Skeletal muscle satellite cell (primary cell): Measurements from ENCODE around the gene TRIM67.

Experiments
- H3K27me3 ChIP-seq: 2 replicates; pipeline ENCODE4 v1.7.0; 2013; ENCODE audit warnings: low read length; ENCODE audit not compliant: control insufficient read depth, insufficient read depth
- H3K36me3 ChIP-seq: 2 replicates; pipeline ENCODE4 v1.7.0; 2013; ENCODE audit warnings: mild to moderate bottlenecking, control low read depth, low read length; ENCODE audit not compliant: insufficient read depth
- H3K4me1 ChIP-seq: 2 replicates; pipeline ENCODE4 v1.7.0; 2013; ENCODE audit warnings: low read length; ENCODE audit not compliant: control insufficient read depth, insufficient read depth
- H3K4me2 ChIP-seq: 2 replicates; pipeline ENCODE4 v1.7.0; 2013; ENCODE audit warnings: mild to moderate bottlenecking, low read length
- H3K4me3 ChIP-seq: 2 replicates; pipeline ENCODE4 v1.7.0; 2013; ENCODE audit warnings: low read length
- H3K9ac ChIP-seq: 2 replicates; pipeline ENCODE4 v1.7.0; 2013; ENCODE audit warnings: mild to moderate bottlenecking, low read depth, low read length, moderate library complexity
- H3K9me3 ChIP-seq: replicated peaks from 2 replicates; pipeline ENCODE4 v1.7.0; 2013; ENCODE audit warnings: mild to moderate bottlenecking, control low read depth, low read length

The TRIM67 gene

GRCh38 chr1:231159963-231160761, 1.7 kb upstream of the TRIM67 start:
- Histone ChIP-seq H3K36me3 (no peaks in the 10 kb centered on the region), H3K4me2 (no peak overlapping the region), H3K4me1 (peaks cover 20% of the 10 kb centered on the region), H3K9ac (no peak overlapping the region), H3K9me3 (no peaks in the 10 kb centered on the region), H3K27me3 (peaks cover 63% of the 10 kb centered on the region), H3K4me3 (no peak overlapping the region)

- H3K4me2 ChIP-seq = peak overlapping the region; percentile 84
- peaks cover 61% of the 10 kb centered on the region for H3K27me3 ChIP-seq
- H3K9me3 ChIP-seq = no peaks in the 10 kb centered on the region
- no peaks in the 10 kb centered on the region for H3K36me3 ChIP-seq
- H3K9ac ChIP-seq = no peak overlapping the region
- peak overlapping the region; percentile 28 for H3K4me3 ChIP-seq
- H3K4me1 ChIP-seq = peaks cover 20% of the 10 kb centered on the region
Observed at GRCh38 chr1:231160895-231161666, 777 bp upstream of the TRIM67 start.

- H3K9ac ChIP-seq = no peak overlapping the region
- peak overlapping the region; percentile 84 for H3K4me2 ChIP-seq
- peaks cover 62% of the 10 kb centered on the region for H3K27me3 ChIP-seq
- no peaks in the 10 kb centered on the region for H3K36me3 ChIP-seq
- no peaks in the 10 kb centered on the region for H3K9me3 ChIP-seq
- peaks cover 20% of the 10 kb centered on the region for H3K4me1 ChIP-seq
- peak overlapping the region; percentile 61 for H3K4me3 ChIP-seq
Observed at GRCh38 chr1:231162297-231162969, 575 bp downstream of the TRIM67 start.

- peaks cover 20% of the 10 kb centered on the region for H3K4me1 ChIP-seq
- H3K9ac ChIP-seq = no peak overlapping the region
- H3K4me2 ChIP-seq = peak overlapping the region; percentile 84
- peak overlapping the region; percentile 61 for H3K4me3 ChIP-seq
- no peaks in the 10 kb centered on the region for H3K36me3 ChIP-seq
- H3K9me3 ChIP-seq = no peaks in the 10 kb centered on the region
- H3K27me3 ChIP-seq = peaks cover 62% of the 10 kb centered on the region
Observed at GRCh38 chr1:231162970-231163829, 1.3 kb downstream of the TRIM67 start.

- H3K4me3 ChIP-seq = no peak overlapping the region
- no peaks in the 10 kb centered on the region for H3K9me3 ChIP-seq
- no peak overlapping the region for H3K9ac ChIP-seq
- H3K4me2 ChIP-seq = no peak overlapping the region
- H3K36me3 ChIP-seq = no peaks in the 10 kb centered on the region
- H3K4me1 ChIP-seq = peaks cover 20% of the 10 kb centered on the region
- H3K27me3 ChIP-seq = peaks cover 61% of the 10 kb centered on the region
Observed at GRCh38 chr1:231163830-231164427, 2.1 kb downstream of the TRIM67 start.

- Histone ChIP-seq H3K9me3 (no peaks in the 10 kb centered on the region), H3K4me1 (peaks cover 20% of the 10 kb centered on the region), H3K27me3 (peaks cover 47% of the 10 kb centered on the region), H3K9ac (no peak overlapping the region), H3K4me3 (no peak overlapping the region), H3K36me3 (no peaks in the 10 kb centered on the region), H3K4me2 (no peak overlapping the region)
Observed at GRCh38 chr1:231165371-231165770, 3.5 kb downstream of the TRIM67 start.

- Histone ChIP-seq H3K9ac (no peak overlapping the region), H3K9me3 (no peaks in the 10 kb centered on the region), H3K27me3 (peaks cover 37% of the 10 kb centered on the region), H3K4me3 (no peak overlapping the region), H3K36me3 (no peaks in the 10 kb centered on the region), H3K4me1 (peaks cover 18% of the 10 kb centered on the region), H3K4me2 (no peak overlapping the region)
Observed at GRCh38 chr1:231166398-231166797, 4.5 kb downstream of the TRIM67 start.

- no peaks in the 10 kb centered on the region for H3K9me3 ChIP-seq
- no peak overlapping the region for H3K4me3 ChIP-seq
- no peak overlapping the region for H3K9ac ChIP-seq
- no peak overlapping the region for H3K4me2 ChIP-seq
- H3K27me3 ChIP-seq = peaks cover 21% of the 10 kb centered on the region
- no peaks in the 10 kb centered on the region for H3K4me1 ChIP-seq
- no peaks in the 10 kb centered on the region for H3K36me3 ChIP-seq
Observed at GRCh38 chr1:231170875-231171274, 9.0 kb downstream of the TRIM67 start.

- no peaks in the 10 kb centered on the region for H3K9me3 ChIP-seq
- no peak overlapping the region for H3K4me3 ChIP-seq
- H3K4me2 ChIP-seq = no peak overlapping the region
- H3K36me3 ChIP-seq = no peaks in the 10 kb centered on the region
- H3K27me3 ChIP-seq = peaks cover 17% of the 10 kb centered on the region
- H3K9ac ChIP-seq = no peak overlapping the region
- no peaks in the 10 kb centered on the region for H3K4me1 ChIP-seq
Observed at GRCh38 chr1:231171623-231172197, 9.9 kb downstream of the TRIM67 start.

- Histone ChIP-seq H3K9me3 (no peaks in the 10 kb centered on the region), H3K4me2 (no peak overlapping the region), H3K36me3 (no peaks in the 10 kb centered on the region), H3K9ac (no peak overlapping the region), H3K4me3 (no peak overlapping the region), H3K4me1 (no peaks in the 10 kb centered on the region), H3K27me3 (peaks cover 23% of the 10 kb centered on the region)
Observed at GRCh38 chr1:231172411-231172810, 10.6 kb downstream of the TRIM67 start.
